ENCODE measurements around the gene HSD17B12. TPM values are rescaled to one million over a fixed set of nuclear protein-coding genes. Genes with fewer than 3 reads are reported as not detected.

HSD17B12 gene
- total and polyA plus RNA-seq, 11 donors, result 40.5 to 114 (median 70.0) TPM

- peaks cover 0 to 17% (median 0%) of the 10 kb centered on the region in 9 donors for H3K36me3 ChIP-seq
- H3K27me3 ChIP-seq, result no peaks in the 10 kb centered on the region
- peak in 2 of 4 donors; percentile 24 to 46 for ATAC-seq
- no peak overlapping the region for H3K27ac ChIP-seq
- DNase-seq, result no peak
- H3K4me3 ChIP-seq, result no peak overlapping the region
- H3K4me1 ChIP-seq, result peaks cover 0 to 20% (median 0%) of the 10 kb centered on the region in 12 donors
- H3K9me3 ChIP-seq, result peaks cover 0 to 20% (median 0%) of the 10 kb centered on the region in 12 donors
- TF ChIP-seq CTCF (IDR thresholded peaks at IDR 0.05) (no peak), POLR2A (IDR thresholded peaks at IDR 0.05) (no peak)
- WGBS, 4 donors, result 61 to 80% (median 69%) methylated on average over 3 of the region's 3 CpGs
- intact Hi-C loops (cut with DNase I), result no loop called here
Measured at GRCh38 chr11:43746670-43747069, 66.1 kb downstream of the HSD17B12 start.

- TF ChIP-seq CTCF (IDR thresholded peaks at IDR 0.05) (no peak), POLR2A (IDR thresholded peaks at IDR 0.05) (no peak)
- ATAC-seq, result peak in 1 of 4 donors; percentile 11
- 62 to 80% (median 69%) methylated on average over 7 of the region's 7 CpGs for WGBS, 4 donors
- H3K4me3 ChIP-seq, result no peak overlapping the region
- H3K4me1 ChIP-seq, result peaks cover 0 to 20% (median 0%) of the 10 kb centered on the region in 12 donors
- peaks cover 0 to 17% (median 0%) of the 10 kb centered on the region in 9 donors for H3K36me3 ChIP-seq
- no peaks in the 10 kb centered on the region for H3K27me3 ChIP-seq
- H3K27ac ChIP-seq, result no peak overlapping the region
- DNase-seq, result no peak
- intact Hi-C loops (cut with DNase I), result no loop called here
- H3K9me3 ChIP-seq, result peaks cover 0 to 20% (median 0%) of the 10 kb centered on the region in 12 donors
Measured at GRCh38 chr11:43747130-43747802, 66.7 kb downstream of the HSD17B12 start.

- 97 to 100% (median 98%) methylated on average over 2 of the region's 2 CpGs for WGBS, 4 donors
- ATAC-seq, result no peak
- Histone ChIP-seq H3K27ac (no peak overlapping the region), H3K9me3 (peaks cover 0 to 20% (median 0%) of the 10 kb centered on the region in 12 donors), H3K4me3 (no peak overlapping the region), H3K4me1 (peaks cover 0 to 20% (median 0%) of the 10 kb centered on the region in 12 donors), H3K27me3 (no peaks in the 10 kb centered on the region), H3K36me3 (peaks cover 0 to 16% (median 0%) of the 10 kb centered on the region in 9 donors)
- intact Hi-C loops (cut with DNase I), result no loop called here
- no peak for DNase-seq
- TF ChIP-seq CTCF (IDR thresholded peaks at IDR 0.05) (no peak), POLR2A (IDR thresholded peaks at IDR 0.05) (no peak)
Measured at GRCh38 chr11:43748095-43748494, 67.6 kb downstream of the HSD17B12 start.

- ATAC-seq (no peak), DNase-seq (no peak)
- Histone ChIP-seq H3K27ac (no peak overlapping the region), H3K4me3 (no peak overlapping the region), H3K9me3 (peaks cover 0 to 7% (median 0%) of the 10 kb centered on the region in 12 donors), H3K36me3 (peaks cover 0 to 38% (median 22%) of the 10 kb centered on the region in 9 donors), H3K4me1 (peaks cover 0 to 7% (median 0%) of the 10 kb centered on the region in 12 donors), H3K27me3 (no peaks in the 10 kb centered on the region)
- TF ChIP-seq CTCF (IDR thresholded peaks at IDR 0.05) (no peak), POLR2A (IDR thresholded peaks at IDR 0.05) (no peak)
- 88 to 95% (median 92%) methylated on average over 4 of the region's 4 CpGs for WGBS, 4 donors
- intact Hi-C loops (cut with DNase I), result no loop called here
Measured at GRCh38 chr11:43751726-43752125, 71.2 kb downstream of the HSD17B12 start.
